CD4-positive, alpha-beta T cell treated with Interleukin-6 at 100 ng/mL for 8 hours (primary cell): ENCODE measurements around the gene PARK7.
"Not testable (repeated sequence)": the region's sequence is repeated elsewhere in the genome, so short reads cannot be mapped to it uniquely, and the experiment has no call there.

ENCODE experiments used
- DNase-seq: peaks from one replicate; pipeline ENCODE4 v3.0.0-alpha.2; 2020; ENCODE audit warnings: mixed read lengths, low spot score

Gene PARK7

GRCh38 chr1:7961216-7962013, at the start of gene PARK7:
Gene PARK7 (plus strand): TSS chr1:7961711. CDS start chr1:7962786, 1,075 bp downstream.
- DNase-seq: peak; percentile 100

GRCh38 chr1:7912145-7912544, 49.4 kb upstream of the PARK7 start:
- DNase-seq: no peak

- DNase-seq: no peak
Observed at GRCh38 chr1:7912743-7913557, 48.6 kb upstream of the PARK7 start.

- no peak for DNase-seq
Observed at GRCh38 chr1:7915826-7916500, 45.5 kb upstream of the PARK7 start.

- no peak for DNase-seq
Observed at GRCh38 chr1:7916501-7916830, 45.0 kb upstream of the PARK7 start.

- not testable (repeated sequence) for DNase-seq
Observed at GRCh38 chr1:7917971-7918370, 43.5 kb upstream of the PARK7 start.

- DNase-seq: no peak
Observed at GRCh38 chr1:7919880-7920279, 41.6 kb upstream of the PARK7 start.

- no peak for DNase-seq
Observed at GRCh38 chr1:7921796-7922195, 39.7 kb upstream of the PARK7 start.

GRCh38 chr1:7922301-7922700, 39.2 kb upstream of the PARK7 start:
- DNase-seq: no peak

GRCh38 chr1:7927061-7927460, 34.5 kb upstream of the PARK7 start:
- not testable (repeated sequence) for DNase-seq

GRCh38 chr1:7928247-7928646, 33.3 kb upstream of the PARK7 start:
- no peak for DNase-seq

- no peak for DNase-seq
Observed at GRCh38 chr1:7929637-7930036, 31.9 kb upstream of the PARK7 start.

GRCh38 chr1:7930645-7931445, 30.7 kb upstream of the PARK7 start:
- DNase-seq: peak; percentile 9

GRCh38 chr1:7931446-7931812, 30.1 kb upstream of the PARK7 start:
- no peak for DNase-seq

GRCh38 chr1:7932524-7933138, 28.9 kb upstream of the PARK7 start:
- DNase-seq: no peak

- no peak for DNase-seq
Observed at GRCh38 chr1:7938070-7938469, 23.4 kb upstream of the PARK7 start.

GRCh38 chr1:7940034-7940433, 21.5 kb upstream of the PARK7 start:
- no peak for DNase-seq

GRCh38 chr1:7940745-7941436, 20.6 kb upstream of the PARK7 start, which contains the start of gene TNFRSF9:
Gene TNFRSF9 (minus strand): TSS chr1:7940839. CDS start chr1:7939994, 845 bp downstream.
- peak; percentile 33 for DNase-seq

- DNase-seq: no peak
Observed at GRCh38 chr1:7941437-7941793, 20.1 kb upstream of the PARK7 start.

GRCh38 chr1:7942214-7942921, 19.1 kb upstream of the PARK7 start:
- peak; percentile 27 for DNase-seq
